Skeletal muscle tissue (tissue), 4 donors: Measurements from ENCODE around the gene TMEM86B. TPM values are rescaled to one million over a fixed set of nuclear protein-coding genes. Genes with fewer than 3 reads are reported as not detected.
"Not testable (repeated sequence)": the region's sequence is repeated elsewhere in the genome, so short reads cannot be mapped to it uniquely, and the experiment has no call there.

Experiments used
- H3K27ac ChIP-seq: one replicate; pipeline ENCODE4 v1.7.0; 2013; ENCODE audit warnings: mild to moderate bottlenecking, low read depth, low read length, inconsistent platforms
- H3K27me3 ChIP-seq, 3 donors: one replicate each; pipeline ENCODE4 v1.7.0; 2013; ENCODE audit warnings: low read length in 3 of 3; ENCODE audit not compliant: control insufficient read depth in 3 of 3, insufficient read depth in 3 of 3
- H3K36me3 ChIP-seq, 3 donors: one replicate each; pipeline ENCODE4 v1.7.0; 2013; ENCODE audit warnings: low read length in 3 of 3; ENCODE audit not compliant: control insufficient read depth in 3 of 3, insufficient read depth in 3 of 3
- H3K4me1 ChIP-seq, 3 donors: one replicate each; pipeline ENCODE4 v1.7.0; 2013; ENCODE audit warnings: low read length in 3 of 3, mild to moderate bottlenecking in 3 of 3; ENCODE audit not compliant: control insufficient read depth in 3 of 3, insufficient read depth in 3 of 3
- H3K4me3 ChIP-seq, 3 donors: one replicate each; pipeline ENCODE4 v1.7.0; 2013; ENCODE audit warnings: low read length in 3 of 3
- H3K9ac ChIP-seq, 3 donors: one replicate each; pipeline ENCODE4 v1.7.0; 2013; ENCODE audit warnings: low read length in 3 of 3, mild to moderate bottlenecking in 3 of 3, moderate library complexity in 2 of 3, low read depth in 1 of 3
- H3K9me3 ChIP-seq, 3 donors: one replicate each; pipeline ENCODE4 v1.7.0; 2013; ENCODE audit warnings: low read length in 3 of 3; ENCODE audit not compliant: control insufficient read depth in 3 of 3
- total RNA-seq: library from RNA; depleted of rRNA; stranded (reverse); fragments of >200 nt; gene quantifications from one replicate; pipeline ENCODE4 v1.2.3, GENCODE V29; 2014
- donor health status: Osteomylitis.

The TMEM86B gene
- total RNA-seq, 1 donor from 2014 or later: 0.52 TPM

- no peak overlapping the region for H3K4me3 ChIP-seq
- peaks cover 0 to 6% (median 2%) of the 10 kb centered on the region in 3 donors for H3K4me1 ChIP-seq
- H3K9me3 ChIP-seq: peaks cover 0 to 5% (median 2%) of the 10 kb centered on the region in 3 donors
- H3K27me3 ChIP-seq: peaks cover 3 to 25% (median 9%) of the 10 kb centered on the region in 3 donors
- no peak overlapping the region for H3K27ac ChIP-seq
- no peak overlapping the region for H3K9ac ChIP-seq
- no peaks in the 10 kb centered on the region for H3K36me3 ChIP-seq
These were observed 18.7 kb downstream of the TMEM86B start for GRCh38 chr19:55209693-55210472.

- Histone ChIP-seq H3K9ac (no peak within 1 kb of the TSS), H3K9me3 (peaks cover 0 to 5% (median 2%) of the 10 kb centered on the region in 3 donors), H3K36me3 (no peaks in the 10 kb centered on the region), H3K27me3 (peaks cover 3 to 29% (median 14%) of the 10 kb centered on the region in 3 donors), H3K27ac (no peak within 1 kb of the TSS), H3K4me1 (peaks cover 0 to 6% (median 2%) of the 10 kb centered on the region in 3 donors), H3K4me3 (no peak within 1 kb of the TSS)
These were observed 19.5 kb downstream of the TMEM86B start, which contains the start of gene PTPRH for GRCh38 chr19:55208880-55209692. PTPRH (minus strand) TSS chr19:55209501; CDS start chr19:55209433, 68 bp downstream.

- Histone ChIP-seq H3K4me1 (peaks cover 0 to 6% (median 2%) of the 10 kb centered on the region in 3 donors), H3K4me3 (no peak overlapping the region), H3K27me3 (peaks cover 3 to 19% (median 14%) of the 10 kb centered on the region in 3 donors), H3K27ac (no peak overlapping the region), H3K9me3 (no peaks in the 10 kb centered on the region), H3K36me3 (no peaks in the 10 kb centered on the region), H3K9ac (peak overlapping the region in 1 of 3 donors; percentile 3)
These were observed 21.7 kb downstream of the TMEM86B start for GRCh38 chr19:55206664-55207500.

GRCh38 chr19:55202199-55202598, 26.4 kb downstream of the TMEM86B start:
- not testable (repeated sequence) for H3K27ac ChIP-seq, H3K9ac ChIP-seq, H3K9me3 ChIP-seq, H3K4me3 ChIP-seq, H3K4me1 ChIP-seq, H3K36me3 ChIP-seq
- H3K27me3 ChIP-seq: peaks cover 3 to 28% (median 22%) of the 10 kb centered on the region in 3 donors

- Histone ChIP-seq H3K36me3 (no peaks in the 10 kb centered on the region), H3K4me1 (no peaks in the 10 kb centered on the region), H3K9ac (no peak overlapping the region), H3K27me3 (peaks cover 0 to 19% (median 17%) of the 10 kb centered on the region in 3 donors), H3K4me3 (no peak overlapping the region), H3K9me3 (no peaks in the 10 kb centered on the region), H3K27ac (no peak overlapping the region)
These were observed 28.9 kb downstream of the TMEM86B start for GRCh38 chr19:55199620-55200204.

- Histone ChIP-seq H3K9ac (no peak overlapping the region), H3K9me3 (no peaks in the 10 kb centered on the region), H3K36me3 (no peaks in the 10 kb centered on the region), H3K4me1 (no peaks in the 10 kb centered on the region), H3K27me3 (peaks cover 0 to 15% (median 9%) of the 10 kb centered on the region in 3 donors), H3K27ac (no peak overlapping the region), H3K4me3 (no peak overlapping the region)
These were observed 29.9 kb downstream of the TMEM86B start for GRCh38 chr19:55198651-55199050.

GRCh38 chr19:55197528-55197927, 31.0 kb downstream of the TMEM86B start:
- Histone ChIP-seq H3K27me3 (peaks cover 0 to 15% (median 8%) of the 10 kb centered on the region in 3 donors), H3K4me3 (no peak overlapping the region), H3K36me3 (no peaks in the 10 kb centered on the region), H3K27ac (no peak overlapping the region), H3K9me3 (no peaks in the 10 kb centered on the region), H3K4me1 (no peaks in the 10 kb centered on the region), H3K9ac (no peak overlapping the region)

- no peak overlapping the region for H3K4me3 ChIP-seq
- H3K9me3 ChIP-seq: no peaks in the 10 kb centered on the region
- no peak overlapping the region for H3K9ac ChIP-seq
- no peaks in the 10 kb centered on the region for H3K4me1 ChIP-seq
- no peak overlapping the region for H3K27ac ChIP-seq
- peaks cover 0 to 15% (median 8%) of the 10 kb centered on the region in 3 donors for H3K27me3 ChIP-seq
- no peaks in the 10 kb centered on the region for H3K36me3 ChIP-seq
These were observed 31.8 kb downstream of the TMEM86B start for GRCh38 chr19:55196803-55197202.

GRCh38 chr19:55193481-55193880, 35.1 kb downstream of the TMEM86B start:
- Histone ChIP-seq H3K36me3 (no peaks in the 10 kb centered on the region), H3K4me3 (no peak overlapping the region), H3K4me1 (no peaks in the 10 kb centered on the region), H3K9me3 (no peaks in the 10 kb centered on the region), H3K27ac (no peak overlapping the region), H3K27me3 (peaks cover 0 to 14% (median 8%) of the 10 kb centered on the region in 3 donors), H3K9ac (no peak overlapping the region)
